NCI-H128 (cell line): ENCODE data around the gene SPEF2.
"Not testable (repeated sequence)": the region's sequence is repeated elsewhere in the genome, so short reads cannot be mapped to it uniquely, and the experiment has no call there.

Source experiments
- DNase-seq: peaks from one replicate; lab custom pipeline; 2025; ENCODE audit not compliant: unreplicated experiment; lab: John Stamatoyannopoulos, UW

Gene SPEF2

GRCh38 chr5:35852773-35853172 is 235.1 kb downstream of the SPEF2 start:
- DNase-seq = no peak

GRCh38 chr5:35853631-35854030 is 236.0 kb downstream of the SPEF2 start:
- no peak for DNase-seq

GRCh38 chr5:35854248-35854647 is 236.6 kb downstream of the SPEF2 start:
- no peak for DNase-seq

GRCh38 chr5:35855187-35855586 is 237.5 kb downstream of the SPEF2 start:
- DNase-seq = no peak

- not testable (repeated sequence) for DNase-seq
Measured at GRCh38 chr5:35856186-35856764, 238.6 kb downstream of the SPEF2 start.

- no peak for DNase-seq
Measured at GRCh38 chr5:35856765-35857351, 239.2 kb downstream of the SPEF2 start, which contains the start of gene IL7R. TSS of gene IL7R (plus strand) at chr5:35856891. CDS start at chr5:35856978, 87 bp downstream.

GRCh38 chr5:35857606-35858205 is 240.0 kb downstream of the SPEF2 start:
- DNase-seq = no peak

GRCh38 chr5:35859101-35859661 is 241.5 kb downstream of the SPEF2 start:
- DNase-seq = no peak

- no peak for DNase-seq
Measured at GRCh38 chr5:35860686-35861085, 243.0 kb downstream of the SPEF2 start.

GRCh38 chr5:35861718-35862117 is 244.1 kb downstream of the SPEF2 start:
- no peak for DNase-seq

GRCh38 chr5:35862126-35862525 is 244.5 kb downstream of the SPEF2 start:
- DNase-seq = no peak

GRCh38 chr5:35863159-35863558 is 245.5 kb downstream of the SPEF2 start:
- DNase-seq = no peak
